H1 (cell line): ENCODE data around the gene TP73. TPM values are rescaled to one million over a fixed set of nuclear protein-coding genes. Genes with fewer than 3 reads are reported as not detected.
A peak's percentile ranks its signal among the peaks of the same experiment; 100 is the strongest.

Experiments used
- CTCF ChIA-PET: fragments of 300-600 bp; sonication (Branson Sonifier 250); formaldehyde crosslinking; loops from one replicate; lab custom pipeline; 2021; ENCODE audit not compliant: partially characterized antibody; lab: Charles Lee
- POLR2A ChIA-PET: fragments of 300-600 bp; sonication (Branson Sonifier 250); formaldehyde crosslinking; loops from one replicate; lab custom pipeline; 2021; ENCODE audit warnings: inconsistent platforms; ENCODE audit not compliant: partially characterized antibody; lab: Charles Lee
- DNase-seq, 2 experiments: peaks; one replicate each; pipeline versions ENCODE4 v3.0.0 to v3.0.0-alpha.2; 2010 to 2022; ENCODE audit warnings: low spot score in 2 of 2, low read depth in 1 of 2, mixed read lengths in 1 of 2
- FAIRE-seq: peaks from 2 replicates; lab custom pipeline; 2011; peaks lifted over from hg19 to GRCh38; lab: Jason Lieb, UNC
- H2AFZ ChIP-seq: 2 replicates; pipeline ENCODE4 v1.8.1; 2012; ENCODE audit warnings: low read length, inconsistent platforms
- H2AK5ac ChIP-seq: 2 replicates; pipeline ENCODE4 v1.6.1; 2013; ENCODE audit warnings: low read depth, low read length
- H2BK120ac ChIP-seq: replicated peaks from 2 replicates; pipeline ENCODE3; 2013; ENCODE audit warnings: low read depth, low read length, inconsistent platforms
- H2BK12ac ChIP-seq: 2 replicates; pipeline ENCODE4 v1.6.1; 2013; ENCODE audit warnings: low read depth, low read length
- H2BK15ac ChIP-seq: 2 replicates; pipeline ENCODE4 v1.6.1; 2013; ENCODE audit warnings: low read length
- H2BK20ac ChIP-seq: 2 replicates; pipeline ENCODE4 v1.6.1; 2013; ENCODE audit warnings: low read length
- H2BK5ac ChIP-seq: 2 replicates; pipeline ENCODE4 v1.6.1; 2013; ENCODE audit warnings: low read depth, low read length
- H3K14ac ChIP-seq: 2 replicates; pipeline ENCODE4 v1.6.1; 2013; ENCODE audit warnings: inconsistent platforms; ENCODE audit not compliant: insufficient read length
- H3K18ac ChIP-seq: 2 replicates; pipeline ENCODE4 v1.6.1; 2013; ENCODE audit warnings: low read length; ENCODE audit errors: extremely low read depth
- H3K23ac ChIP-seq: 2 replicates; pipeline ENCODE4 v1.6.1; 2013; ENCODE audit warnings: inconsistent platforms; ENCODE audit not compliant: insufficient read length
- H3K23me2 ChIP-seq: 2 replicates; pipeline ENCODE4 v1.6.1; 2013; ENCODE audit warnings: low read depth, low read length
- H3K27ac ChIP-seq: 2 replicates; pipeline ENCODE4 v1.6.1; 2011; ENCODE audit warnings: low read depth, low read length, inconsistent platforms
- H3K27me3 ChIP-seq, 4 experiments: replicated peaks in 1 of 4; 1 replicate in 1 of 4; 2 replicates in 3 of 4; pipeline versions ENCODE4 v1.6.1 to v1.8.1; 2011 to 2013; ENCODE audit warnings: low read length in 3 of 4, mild to moderate bottlenecking in 3 of 4, inconsistent platforms in 2 of 4, mixed read lengths in 2 of 4, moderate library complexity in 1 of 4; ENCODE audit not compliant: control insufficient read depth in 3 of 4, insufficient read depth in 3 of 4; ENCODE audit errors: extremely low read depth in 1 of 4
- H3K36me3 ChIP-seq, 4 experiments: 2 replicates each; pipeline versions ENCODE4 v1.6.1 to v1.8.1; 2011 to 2013; ENCODE audit warnings: mild to moderate bottlenecking in 4 of 4, low read length in 3 of 4, moderate library complexity in 2 of 4, control low read depth in 1 of 4, inconsistent platforms in 1 of 4; ENCODE audit not compliant: insufficient read depth in 4 of 4, control insufficient read depth in 2 of 4
- H3K4ac ChIP-seq: replicated peaks from 2 replicates; pipeline ENCODE3; 2013; ENCODE audit warnings: low read length, low read depth, mixed read lengths, inconsistent platforms; ENCODE audit not compliant: insufficient read length
- H3K4me1 ChIP-seq, 4 experiments: replicated peaks in 1 of 4; 1 replicate in 1 of 4; 2 replicates in 3 of 4; pipeline versions ENCODE4 v1.6.1 to v1.8.1; 2011 to 2013; ENCODE audit warnings: low read length in 3 of 4, inconsistent platforms in 2 of 4, mixed read lengths in 1 of 4; ENCODE audit not compliant: insufficient read depth in 4 of 4, control insufficient read depth in 3 of 4
- H3K4me2 ChIP-seq, 2 experiments: 2 replicates each; pipeline versions ENCODE4 v1.6.1 to v1.8.1; 2011 to 2013; ENCODE audit warnings: low read depth in 2 of 2, low read length in 2 of 2, control low read depth in 1 of 2, inconsistent platforms in 1 of 2, mild to moderate bottlenecking in 1 of 2; ENCODE audit not compliant: insufficient read depth in 1 of 2
- H3K4me3 ChIP-seq, 4 experiments: fragments of 200-600, 300-600 bp in 1 of 4; sonication (generic), shearing (Covaris generic), sonication (Bioruptor Twin) in 1 of 4; 2 replicates each; pipeline versions ENCODE4 v1.5.1 to v1.8.1; 2011 to 2016; ENCODE audit warnings: low read length in 4 of 4, low read depth in 3 of 4, control low read depth in 2 of 4, inconsistent platforms in 2 of 4, mild to moderate bottlenecking in 2 of 4, mixed read lengths in 1 of 4, moderate library complexity in 1 of 4; ENCODE audit not compliant: insufficient read depth in 2 of 4; ENCODE audit errors: extremely low read depth in 1 of 4
- H3K56ac ChIP-seq: replicated peaks from 2 replicates; pipeline ENCODE3; 2013; ENCODE audit warnings: low read depth, mild to moderate bottlenecking, mixed read lengths, low read length, inconsistent platforms; ENCODE audit not compliant: insufficient read length
- H3K79me1 ChIP-seq: 2 replicates; pipeline ENCODE4 v1.6.1; 2013; ENCODE audit warnings: low read depth, low read length, control low read depth
- H3K79me2 ChIP-seq, 2 experiments: 2 replicates each; pipeline versions ENCODE4 v1.6.1 to v1.8.1; 2012 to 2013; ENCODE audit warnings: low read length in 2 of 2, mild to moderate bottlenecking in 2 of 2, inconsistent platforms in 1 of 2; ENCODE audit not compliant: insufficient read depth in 2 of 2, control insufficient read depth in 1 of 2
- H3K9ac ChIP-seq, 4 experiments: replicated peaks in 1 of 4; 1 replicate in 1 of 4; 2 replicates in 3 of 4; pipeline versions ENCODE4 v1.6.1 to v1.8.1; 2011 to 2013; ENCODE audit warnings: low read depth in 3 of 4, low read length in 3 of 4, control low read depth in 2 of 4, mild to moderate bottlenecking in 2 of 4, moderate library complexity in 2 of 4, inconsistent platforms in 1 of 4; ENCODE audit errors: extremely low read depth in 1 of 4
- H3K9me3 ChIP-seq, 2 experiments: 2 replicates each; pipeline versions ENCODE4 v1.6.1 to v1.8.1; 2012 to 2013; ENCODE audit warnings: mild to moderate bottlenecking in 2 of 2, moderate library complexity in 2 of 2, control low read depth in 1 of 2, inconsistent platforms in 1 of 2, low read depth in 1 of 2, low read length in 1 of 2, mixed read lengths in 1 of 2; ENCODE audit not compliant: insufficient read depth in 2 of 2
- H4K20me1 ChIP-seq, 2 experiments: replicated peaks in 1 of 2; 2 replicates each; pipeline versions ENCODE3 to v1.8.1; 2011 to 2013; ENCODE audit warnings: inconsistent platforms in 2 of 2, low read length in 2 of 2, mild to moderate bottlenecking in 1 of 2; ENCODE audit not compliant: insufficient read depth in 2 of 2, control insufficient read depth in 1 of 2
- H4K5ac ChIP-seq: 2 replicates; pipeline ENCODE4 v1.6.1; 2013; ENCODE audit warnings: low read length, low read depth, mixed read lengths, inconsistent platforms; ENCODE audit not compliant: insufficient read length
- H4K8ac ChIP-seq: 2 replicates; pipeline ENCODE4 v1.8.0; 2013; ENCODE audit warnings: mild to moderate bottlenecking, moderate library complexity, low read length, inconsistent platforms; ENCODE audit not compliant: insufficient read depth; ENCODE audit errors: extremely low read depth
- H4K91ac ChIP-seq: replicated peaks from 2 replicates; pipeline ENCODE3; 2013; ENCODE audit warnings: low read length, mixed read lengths, inconsistent platforms; ENCODE audit not compliant: insufficient read length
- BRCA1 ChIP-seq: IDR thresholded peaks from 2 replicates; pipeline ENCODE4 v1.6.1; 2012; ENCODE audit warnings: low read depth, low read length, improper control_type of control experiment
- CBX8 ChIP-seq: fragments of 300-800, 300-1000 bp; sonication (generic); IDR thresholded peaks from 2 replicates; pipeline ENCODE4 v1.7.1; 2016; ENCODE audit warnings: low read depth, low read length, borderline replicate concordance
- CHD1 ChIP-seq: IDR thresholded peaks from 2 replicates; pipeline ENCODE4 v1.6.1; 2012; ENCODE audit warnings: low read depth, low read length, improper control_type of control experiment
- CHD2 ChIP-seq: IDR thresholded peaks from 2 replicates; pipeline ENCODE4 v1.6.1; 2012; ENCODE audit warnings: low read length, improper control_type of control experiment
- RAD21 ChIP-seq, 2 experiments: IDR thresholded peaks in 1 of 2; conservative IDR thresholded peaks in 1 of 2; 2 replicates each; pipeline ENCODE4 v1.6.1; 2011; ENCODE audit warnings: low read depth in 2 of 2, low read length in 2 of 2, improper control_type of control experiment in 1 of 2, inconsistent platforms in 1 of 2, mild to moderate bottlenecking in 1 of 2, moderate library complexity in 1 of 2
- SAP30 ChIP-seq: fragments of 300-600 bp; sonication (generic); IDR thresholded peaks from 2 replicates; pipeline ENCODE4 v1.7.1; 2012; ENCODE audit warnings: low read length, moderate library complexity, mild to moderate bottlenecking, inconsistent platforms; ENCODE audit not compliant: insufficient read depth, insufficient replicate concordance
- SIX5 ChIP-seq: IDR thresholded peaks from 2 replicates; pipeline ENCODE4 v1.6.1; 2011; ENCODE audit warnings: mild to moderate bottlenecking, low read depth, low read length
- TAF7 ChIP-seq: optimal IDR thresholded peaks from 2 replicates; pipeline ENCODE3; 2011; ENCODE audit warnings: low read depth, mild to moderate bottlenecking, inconsistent platforms, low read length, moderate library complexity, borderline replicate concordance
- TEAD4 ChIP-seq: IDR thresholded peaks from 2 replicates; pipeline ENCODE4 v1.6.1; 2012; ENCODE audit warnings: low read depth, low read length, inconsistent platforms, mixed read lengths
- WGBS, 2 experiments: shearing (Covaris generic) in 1 of 2; methylation state at CpG; one replicate each; pipeline versions ENCODE4 v1.1.6 to v1.1.7; 2013 to 2015; ENCODE audit warnings: low lambda C conversion rate in 2 of 2, mixed read lengths in 2 of 2, inconsistent platforms in 1 of 2, low coverage in 1 of 2, missing lambda C conversion rate in 1 of 2; ENCODE audit not compliant: insufficient replicate concordance in 2 of 2, insufficient coverage in 1 of 2, insufficient read length in 1 of 2; ENCODE audit errors: extremely low coverage in 1 of 2, missing lambda C conversion rate in 1 of 2; 5-methylcytosine and 5-hydroxymethylcytosine counted together
- polyA plus RNA-seq, 7 experiments: library from polyadenylated mRNA; depleted of rRNA in 3 of 7; stranded (reverse) in 5 of 7; unstranded in 2 of 7; fragments of >200 nt in 5 of 7; fragments of 200-250 nt in 2 of 7; gene quantifications; 1 replicate in 5 of 7; 2 replicates in 1 of 7; 4 replicates in 1 of 7; pipeline versions ENCODE4 v1.2.1 to v1.2.3, GENCODE V29; 2011 to 2013; ENCODE audit warnings: missing spikeins in 2 of 7, mixed read lengths in 2 of 7
- total RNA-seq: library from RNA; stranded (reverse); fragmentation: NEBNext Ultra II Directional; extraction: Animal tissue kit (Norgen Biotek cat#: 25700); gene quantifications from 2 replicates; pipeline ENCODE4 v1.2.1, GENCODE V29; 2021
- TF ChIP-seq, protein P1 (sequence below): IDR thresholded peaks from 2 replicates; pipeline ENCODE4 v1.6.1; 2011; ENCODE audit warnings: low read depth, mild to moderate bottlenecking, low read length; ENCODE audit not compliant: insufficient read depth
- TF ChIP-seq, protein P2 (sequence below): IDR thresholded peaks from 2 replicates; pipeline ENCODE4 v1.6.1; 2011; ENCODE audit warnings: low read length, improper control_type of control experiment

TP73 gene
- total and polyA plus RNA-seq, 2 of the 8 experiments (the other 6 are each of a cell fraction or from before 2014, with no cell fraction given) = 2.6 to 3.1 TPM

DNA sequence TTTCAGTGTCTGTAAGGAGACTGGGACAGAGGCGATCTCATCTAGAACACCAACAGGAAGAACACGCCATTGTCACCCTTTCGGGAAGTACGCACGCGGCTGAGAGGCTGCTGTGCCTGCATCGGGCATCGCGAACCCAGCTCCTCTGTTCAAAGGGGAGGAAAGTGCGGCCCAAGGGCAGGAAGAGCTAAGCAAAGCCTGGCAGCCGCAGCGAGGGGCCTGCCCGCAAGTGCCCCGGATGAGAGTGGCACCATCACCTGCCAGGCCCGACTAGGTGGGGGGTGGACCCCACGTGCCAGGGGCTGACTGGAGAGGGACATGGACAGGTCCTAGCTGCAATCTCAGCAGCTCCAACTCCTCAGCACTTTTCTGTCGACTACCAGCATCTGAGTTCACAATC, 20.0 kb upstream of the TP73 start:
- H4K8ac ChIP-seq = no peak overlapping the region
- H3K4me2 ChIP-seq = peak overlapping the region in 1 of 2 experiments; percentile 38; a peak in 1 of 4 replicates
- H2BK12ac ChIP-seq = 0 out of 2 replicates have a peak overlapping the region, but pooled peaks have one; percentile 17
- no peak for DNase-seq
- no peaks in the 10 kb centered on the region for H3K9me3 ChIP-seq
- H2AFZ ChIP-seq = no peak overlapping the region
- peaks cover 5 to 53% (median 15%) of the 10 kb centered on the region in 4 experiments for H3K36me3 ChIP-seq
- no peak overlapping the region for H3K56ac ChIP-seq
- POLR2A ChIA-PET = interaction anchor here (1.5 kb wide), 1 partner anchor 175 kb away, joined by 3 read pairs; no protein-coding TSS in a partner anchor
- peaks cover 4 to 12% of the 10 kb centered on the region in 2 experiments for H4K20me1 ChIP-seq
- H3K27ac ChIP-seq = peak overlapping the region; percentile 19; the same call in 1 of the 2 replicates
- H3K4ac ChIP-seq = no peak overlapping the region
- no peak overlapping the region for H2AK5ac ChIP-seq
- no peak overlapping the region; the same call in 1 of the 2 replicates for H2BK20ac ChIP-seq
- no peaks in the 10 kb centered on the region for H3K79me2 ChIP-seq
- FAIRE-seq = no peak
- peak overlapping the region; percentile 39; the same call in 1 of the 2 replicates for H2BK5ac ChIP-seq
- H3K14ac ChIP-seq = no peak overlapping the region
- H3K4me3 ChIP-seq = no peak overlapping the region
- no peak overlapping the region; the same call in 1 of the 2 replicates for H3K18ac ChIP-seq
- H3K4me1 ChIP-seq = peaks cover 0 to 10% (median 2%) of the 10 kb centered on the region in 4 experiments; a peak in 3 of 7 replicates
- no peaks in the 10 kb centered on the region for H3K23me2 ChIP-seq
- CTCF ChIA-PET = interaction anchor here (0.8 to 4.8 kb wide), 10 partner anchors 10 to 200 kb away, joined by 3 to 22 read pairs (median 4); no protein-coding TSS in a partner anchor
- WGBS, 2 experiments = 91% methylated on average over 16 of the region's 17 CpGs; no CpG with 5 or more reads in 1 of the 2 experiments
- no peaks in the 10 kb centered on the region for H3K79me1 ChIP-seq
- H4K5ac ChIP-seq = no peak overlapping the region
- no peak overlapping the region; the same call in 1 of the 2 replicates for H2BK15ac ChIP-seq
- no peak overlapping the region for H2BK120ac ChIP-seq
- H3K27me3 ChIP-seq = no peaks in the 10 kb centered on the region
- no peak overlapping the region for H4K91ac ChIP-seq
- H3K23ac ChIP-seq = no peak overlapping the region
- H3K9ac ChIP-seq = peak overlapping the region in 2 of 4 experiments; percentile 4 to 28; a peak in 2 of 7 replicates
- no peak for TF ChIP-seq RAD21 (IDR thresholded peaks at IDR 0.05 in 1 of 2, conservative IDR thresholded peaks at IDR 0.05 in 1 of 2; ENCODE audit: low read depth in 2 of 2, low read length in 2 of 2)
- TF ChIP-seq SAP30 = no peak
- TF ChIP-seq TAF7 = no peak
- TF ChIP-seq SIX5 = no peak
- TF ChIP-seq CHD2 = no peak
- no peak for TF ChIP-seq TEAD4
- no peak for TF ChIP-seq CHD1
- TF ChIP-seq CBX8 = no peak
- TF ChIP-seq, protein P1, sequence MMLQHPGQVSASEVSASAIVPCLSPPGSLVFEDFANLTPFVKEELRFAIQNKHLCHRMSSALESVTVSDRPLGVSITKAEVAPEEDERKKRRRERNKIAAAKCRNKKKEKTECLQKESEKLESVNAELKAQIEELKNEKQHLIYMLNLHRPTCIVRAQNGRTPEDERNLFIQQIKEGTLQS = no peak
- TF ChIP-seq BRCA1 = no peak
- TF ChIP-seq, protein P2, sequence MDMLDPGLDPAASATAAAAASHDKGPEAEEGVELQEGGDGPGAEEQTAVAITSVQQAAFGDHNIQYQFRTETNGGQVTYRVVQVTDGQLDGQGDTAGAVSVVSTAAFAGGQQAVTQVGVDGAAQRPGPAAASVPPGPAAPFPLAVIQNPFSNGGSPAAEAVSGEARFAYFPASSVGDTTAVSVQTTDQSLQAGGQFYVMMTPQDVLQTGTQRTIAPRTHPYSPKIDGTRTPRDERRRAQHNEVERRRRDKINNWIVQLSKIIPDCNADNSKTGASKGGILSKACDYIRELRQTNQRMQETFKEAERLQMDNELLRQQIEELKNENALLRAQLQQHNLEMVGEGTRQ = no peak
